ENCODE results near the gene FBXL19.

The FBXL19 gene

DNA sequence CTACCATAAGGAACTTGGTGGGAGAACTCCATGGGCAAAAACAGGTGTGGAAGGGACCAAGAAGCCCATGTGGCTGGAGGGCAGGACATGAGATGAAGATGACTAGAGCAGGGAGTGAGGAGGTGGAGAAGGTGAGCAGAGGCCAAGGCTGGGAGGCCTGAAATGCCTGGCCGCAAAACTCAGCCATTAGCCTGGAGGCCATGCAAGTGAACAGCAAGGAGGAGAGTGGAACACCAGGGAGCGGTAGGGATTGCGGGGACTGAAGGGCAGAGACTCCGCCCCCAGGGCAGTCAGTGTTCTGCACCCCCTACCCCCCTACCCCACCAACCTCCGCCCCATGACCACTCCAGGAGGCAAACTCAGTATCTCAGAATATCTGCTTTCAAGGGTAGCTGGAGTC, 46.5 kb upstream of the FBXL19 start:
- peaks cover 3% of the 10 kb centered on the region for H3K9me3 ChIP-seq (ENCODE audit: severe bottlenecking)
- TF ChIP-seq, protein P1, sequence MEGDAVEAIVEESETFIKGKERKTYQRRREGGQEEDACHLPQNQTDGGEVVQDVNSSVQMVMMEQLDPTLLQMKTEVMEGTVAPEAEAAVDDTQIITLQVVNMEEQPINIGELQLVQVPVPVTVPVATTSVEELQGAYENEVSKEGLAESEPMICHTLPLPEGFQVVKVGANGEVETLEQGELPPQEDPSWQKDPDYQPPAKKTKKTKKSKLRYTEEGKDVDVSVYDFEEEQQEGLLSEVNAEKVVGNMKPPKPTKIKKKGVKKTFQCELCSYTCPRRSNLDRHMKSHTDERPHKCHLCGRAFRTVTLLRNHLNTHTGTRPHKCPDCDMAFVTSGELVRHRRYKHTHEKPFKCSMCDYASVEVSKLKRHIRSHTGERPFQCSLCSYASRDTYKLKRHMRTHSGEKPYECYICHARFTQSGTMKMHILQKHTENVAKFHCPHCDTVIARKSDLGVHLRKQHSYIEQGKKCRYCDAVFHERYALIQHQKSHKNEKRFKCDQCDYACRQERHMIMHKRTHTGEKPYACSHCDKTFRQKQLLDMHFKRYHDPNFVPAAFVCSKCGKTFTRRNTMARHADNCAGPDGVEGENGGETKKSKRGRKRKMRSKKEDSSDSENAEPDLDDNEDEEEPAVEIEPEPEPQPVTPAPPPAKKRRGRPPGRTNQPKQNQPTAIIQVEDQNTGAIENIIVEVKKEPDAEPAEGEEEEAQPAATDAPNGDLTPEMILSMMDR (IDR thresholded peaks at IDR 0.05; ENCODE audit: low read depth, low read length) = no peak
- H3K4me3 ChIP-seq (ENCODE audit: low read depth, low read length) = no peak overlapping the region
- no peaks in the 10 kb centered on the region; the same call in none of the 2 replicates for H3K36me3 ChIP-seq
- H3K27ac ChIP-seq = no peak overlapping the region
- no peak for DNase-seq
- no peaks in the 10 kb centered on the region for H3K27me3 ChIP-seq (ENCODE audit: insufficient read depth, low read depth, severe bottlenecking)

- Histone ChIP-seq H3K36me3 (peaks cover 18% of the 10 kb centered on the region), H3K27me3 (ENCODE audit: insufficient read depth, low read depth, severe bottlenecking) (no peaks in the 10 kb centered on the region), H3K27ac (no peak overlapping the region), H3K4me3 (ENCODE audit: low read depth, low read length) (no peak overlapping the region), H3K9me3 (ENCODE audit: severe bottlenecking) (no peaks in the 10 kb centered on the region)
- no peak for DNase-seq
- TF ChIP-seq, protein P1 (IDR thresholded peaks at IDR 0.05; ENCODE audit: low read depth, low read length) = no peak
These were observed 40.7 kb upstream of the FBXL19 start for GRCh38 chr16:30882429-30883310.

DNA sequence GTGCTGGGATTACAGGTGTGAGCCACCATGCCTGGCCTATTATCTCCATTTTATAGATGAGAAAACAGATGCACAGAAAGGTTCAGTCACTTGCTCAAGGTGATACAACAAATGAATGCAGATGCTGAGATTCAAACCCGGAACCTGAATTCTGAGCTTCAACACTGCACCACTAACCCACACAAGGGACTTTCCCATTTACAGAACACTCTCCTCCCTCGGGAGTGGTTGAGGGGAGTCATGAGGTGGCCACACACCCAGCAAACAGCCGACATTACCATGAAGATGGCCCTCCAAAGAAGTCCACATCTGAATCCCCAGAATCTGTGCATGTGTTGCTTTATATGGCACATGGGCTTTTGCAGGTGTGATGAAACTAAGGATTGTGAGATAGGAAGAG, 38.6 kb upstream of the FBXL19 start:
- Histone ChIP-seq H3K9me3 (ENCODE audit: severe bottlenecking) (no peaks in the 10 kb centered on the region), H3K36me3 (peaks cover 35% of the 10 kb centered on the region), H3K27ac (no peak overlapping the region), H3K27me3 (ENCODE audit: insufficient read depth, low read depth, severe bottlenecking) (no peaks in the 10 kb centered on the region), H3K4me3 (ENCODE audit: low read depth, low read length) (no peak overlapping the region)
- TF ChIP-seq, protein P1 (IDR thresholded peaks at IDR 0.05; ENCODE audit: low read depth, low read length) = no peak
- no peak for DNase-seq

DNA sequence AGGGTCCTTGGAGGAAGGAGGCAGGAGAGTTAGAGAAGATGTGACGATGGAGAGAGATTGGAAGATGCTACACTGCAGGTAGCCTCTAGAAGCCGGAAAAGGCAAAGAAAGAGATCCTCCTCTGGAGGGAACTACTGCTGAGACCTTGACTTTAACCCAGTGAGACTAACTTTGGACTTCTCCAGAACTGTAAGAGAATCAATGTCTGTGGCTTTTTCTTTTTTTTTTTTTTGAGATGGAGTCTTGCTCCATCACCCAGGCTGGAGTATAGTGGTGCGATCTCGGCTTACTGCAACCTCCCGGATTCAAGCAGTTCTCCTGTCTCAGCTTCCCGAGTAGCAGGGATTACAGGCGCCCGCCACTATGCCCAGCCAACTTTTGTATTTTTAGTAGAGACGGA, 38.2 kb upstream of the FBXL19 start:
- Histone ChIP-seq H3K9me3 (ENCODE audit: severe bottlenecking) (no peaks in the 10 kb centered on the region), H3K36me3 (peaks cover 37% of the 10 kb centered on the region), H3K27me3 (ENCODE audit: insufficient read depth, low read depth, severe bottlenecking) (no peaks in the 10 kb centered on the region), H3K27ac (no peak overlapping the region), H3K4me3 (ENCODE audit: low read depth, low read length) (no peak overlapping the region)
- TF ChIP-seq, protein P1 (IDR thresholded peaks at IDR 0.05; ENCODE audit: low read depth, low read length) = no peak
- DNase-seq = no peak

DNA sequence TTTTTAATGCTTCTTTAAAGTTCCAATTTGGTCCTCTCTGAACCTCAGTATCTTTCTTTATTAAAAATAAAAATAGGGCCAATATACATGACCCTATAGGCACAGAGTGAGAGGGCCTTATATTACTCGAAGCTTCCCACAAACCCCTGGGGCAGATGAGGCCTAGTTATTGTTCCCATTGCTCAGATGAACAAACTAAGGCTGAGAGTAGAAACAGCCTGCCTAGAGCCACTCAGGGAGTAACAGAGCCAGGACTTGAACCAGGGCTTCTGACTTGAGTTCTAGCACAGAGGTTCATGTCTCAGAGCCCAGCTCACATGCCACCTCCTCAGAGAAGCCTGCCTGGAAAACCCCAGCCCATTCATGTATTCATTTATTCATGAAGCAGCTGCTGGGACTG, 37.2 kb upstream of the FBXL19 start:
- Histone ChIP-seq H3K4me3 (ENCODE audit: low read depth, low read length) (no peak overlapping the region), H3K27me3 (ENCODE audit: insufficient read depth, low read depth, severe bottlenecking) (no peaks in the 10 kb centered on the region), H3K36me3 (peaks cover 43% of the 10 kb centered on the region), H3K9me3 (ENCODE audit: severe bottlenecking) (no peaks in the 10 kb centered on the region), H3K27ac (no peak overlapping the region)
- DNase-seq = no peak
- TF ChIP-seq, protein P1 (IDR thresholded peaks at IDR 0.05; ENCODE audit: low read depth, low read length) = no peak

Data from WERI-Rb-1 (cell line).